SK-N-SH treated with all-trans-retinoic acid at 6 μM for 48 hours (cell line): ENCODE measurements around the gene BTLA.

ENCODE experiments used
- ATAC-seq: fragments of 200-7000 bp; cut with Tn5 transposase; 3 replicates; pipeline ENCODE4 v1.9.1; 2020; ENCODE audit warnings: mild to moderate bottlenecking, moderate library complexity
- ARNTL ChIP-seq: fragments of 450-650 bp; formaldehyde crosslinking; IDR thresholded peaks from 2 replicates; pipeline ENCODE4 v1.5.0; 2020; ENCODE audit warnings: low read depth, mild to moderate bottlenecking, moderate library complexity, borderline replicate concordance
- BACH2 ChIP-seq: fragments of 250-450 bp; sonication (Bioruptor Pico); IDR thresholded peaks from 2 replicates; pipeline ENCODE4 v1.9.0; 2021; ENCODE audit warnings: mild to moderate bottlenecking, borderline replicate concordance
- CSDC2 ChIP-seq: fragments of 250-450 bp; sonication (Bioruptor Pico); IDR thresholded peaks from 2 replicates; pipeline ENCODE4 v1.5.0; 2020; ENCODE audit warnings: mild to moderate bottlenecking, moderate library complexity
- ESRRG ChIP-seq: fragments of 250-450 bp; sonication (Bioruptor Pico); IDR thresholded peaks from 2 replicates; pipeline ENCODE4 v1.6.1; 2021; ENCODE audit warnings: mild to moderate bottlenecking
- GLIS3 ChIP-seq: fragments of 250-450 bp; sonication (Bioruptor Pico); IDR thresholded peaks from 2 replicates; pipeline ENCODE4 v1.5.0; 2020; ENCODE audit warnings: mild to moderate bottlenecking, moderate library complexity
- ISL1 ChIP-seq: fragments of 250-450 bp; sonication (Bioruptor Pico); IDR thresholded peaks from 2 replicates; pipeline ENCODE4 v2.1.2; 2022; ENCODE audit warnings: mild to moderate bottlenecking, moderate library complexity
- OSR1 ChIP-seq: fragments of 250-450 bp; sonication (Bioruptor Pico); IDR thresholded peaks from 2 replicates; pipeline ENCODE4 v1.8.0; 2022; ENCODE audit warnings: moderate library complexity, mild to moderate bottlenecking, inconsistent platforms
- PPARA ChIP-seq: fragments of 250-450 bp; sonication (Bioruptor Pico); IDR thresholded peaks from 2 replicates; pipeline ENCODE4 v1.5.0; 2020; ENCODE audit warnings: mild to moderate bottlenecking, borderline replicate concordance
- RARB ChIP-seq: fragments of 250-450 bp; sonication (Bioruptor Pico); IDR thresholded peaks from 2 replicates; pipeline ENCODE4 v1.8.0; 2021; ENCODE audit warnings: mild to moderate bottlenecking, moderate library complexity
- SNAI2 ChIP-seq: fragments of 250-450 bp; sonication (Bioruptor Pico); IDR thresholded peaks from 2 replicates; pipeline ENCODE4 v1.5.0; 2020; ENCODE audit warnings: mild to moderate bottlenecking, moderate library complexity
- TCF4 ChIP-seq: fragments of 250-450 bp; sonication (Bioruptor Pico); IDR thresholded peaks from 2 replicates; pipeline ENCODE4 v1.8.0; 2021; ENCODE audit warnings: mild to moderate bottlenecking, moderate library complexity, borderline replicate concordance
- TOX ChIP-seq: fragments of 250-450 bp; sonication (Bioruptor Pico); IDR thresholded peaks from 2 replicates; pipeline ENCODE4 v1.8.0; 2021; ENCODE audit warnings: mild to moderate bottlenecking, moderate library complexity, borderline replicate concordance
- ZC3H10 ChIP-seq: fragments of 250-450 bp; sonication (Bioruptor Pico); IDR thresholded peaks from 2 replicates; pipeline ENCODE4 v1.5.1; 2021; ENCODE audit warnings: mild to moderate bottlenecking, moderate library complexity
- ZFP3 ChIP-seq: fragments of 250-450 bp; sonication (Bioruptor Pico); IDR thresholded peaks from 2 replicates; pipeline ENCODE4 v1.5.0; 2020; ENCODE audit warnings: mild to moderate bottlenecking, moderate library complexity
- ZFP30 ChIP-seq: fragments of 450-650 bp; formaldehyde crosslinking; IDR thresholded peaks from 2 replicates; pipeline ENCODE4 v1.5.0; 2022; ENCODE audit warnings: mild to moderate bottlenecking, moderate library complexity
- ZNF565 ChIP-seq: fragments of 450-650 bp; formaldehyde crosslinking; conservative IDR thresholded peaks from 2 replicates; pipeline ENCODE4 v1.5.0; 2020; ENCODE audit warnings: low read depth, mild to moderate bottlenecking, moderate library complexity
- ZNF70 ChIP-seq: fragments of 450-650 bp; formaldehyde crosslinking; IDR thresholded peaks from 2 replicates; pipeline ENCODE4 v1.5.0; 2020; ENCODE audit warnings: mild to moderate bottlenecking, moderate library complexity
- ZNF8 ChIP-seq: fragments of 450-650 bp; formaldehyde crosslinking; IDR thresholded peaks from 2 replicates; pipeline ENCODE4 v1.5.0; 2020; ENCODE audit warnings: mild to moderate bottlenecking, moderate library complexity
- TF ChIP-seq, protein P1 (sequence below): fragments of 250-450 bp; sonication (Bioruptor Pico); IDR thresholded peaks from 2 replicates; pipeline ENCODE4 v1.5.1; 2021; ENCODE audit warnings: mild to moderate bottlenecking, moderate library complexity
- TF ChIP-seq, protein P2 (sequence below): fragments of 250-450 bp; sonication (Bioruptor Pico); IDR thresholded peaks from 2 replicates; pipeline ENCODE4 v1.8.0; 2020; ENCODE audit warnings: mild to moderate bottlenecking, moderate library complexity, borderline replicate concordance
- TF ChIP-seq, protein P3 (sequence below): fragments of 250-450 bp; sonication (Bioruptor Pico); IDR thresholded peaks from 2 replicates; pipeline ENCODE4 v1.8.0; 2021; ENCODE audit warnings: low read depth, mild to moderate bottlenecking, moderate library complexity, borderline replicate concordance
- TF ChIP-seq, protein P4 (sequence below): fragments of 250-450 bp; sonication (Bioruptor Pico); IDR thresholded peaks from 2 replicates; pipeline ENCODE4 v1.5.1; 2020; ENCODE audit warnings: low read depth, mild to moderate bottlenecking, moderate library complexity

Gene BTLA

DNA sequence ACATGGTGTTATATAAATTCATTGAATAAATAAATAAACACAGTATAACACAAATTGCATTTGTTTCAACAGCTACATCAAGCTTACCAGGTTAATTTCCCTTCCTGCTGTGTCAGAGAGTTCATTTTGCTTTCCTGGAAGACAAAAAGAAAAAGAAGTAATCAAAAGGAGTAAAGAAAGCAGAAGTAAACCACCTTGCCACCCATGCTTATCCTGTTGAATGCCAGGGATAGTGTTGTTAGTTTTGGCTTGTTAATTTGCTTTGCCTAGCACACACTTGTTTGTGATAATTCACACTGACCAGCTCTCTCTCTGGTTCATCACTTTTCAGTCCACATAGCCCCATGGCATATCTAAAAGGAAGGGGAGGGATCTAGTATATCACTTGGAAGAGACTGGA is 29.6 kb downstream of the BTLA start (continued):
- TF ChIP-seq BACH2 (CRISPR knock-in tag) (no peak), TOX (CRISPR knock-in tag) (no peak), ISL1 (CRISPR knock-in tag) (no peak), GLIS3 (CRISPR knock-in tag) (no peak)

DNA sequence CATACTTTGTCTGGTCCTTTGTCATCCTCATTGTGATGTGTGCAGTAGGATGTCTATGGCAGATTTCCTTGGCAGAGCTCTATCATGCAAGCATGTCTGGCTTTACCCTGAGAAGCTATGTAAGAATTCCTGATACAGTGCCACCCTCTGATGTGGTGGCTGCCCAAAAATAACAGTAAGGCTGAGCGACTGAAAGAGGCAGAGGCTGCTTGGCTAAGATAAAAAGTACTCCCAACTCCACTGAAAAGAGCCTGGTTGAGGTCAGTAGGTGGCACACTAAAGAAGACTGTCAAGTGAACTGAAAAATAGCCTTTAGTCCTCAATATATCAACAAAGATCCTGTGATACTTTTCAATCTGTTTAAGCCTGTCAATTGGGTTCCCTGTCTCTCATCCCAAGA is 31.7 kb downstream of the BTLA start:
- ATAC-seq: no peak
- TF ChIP-seq RARB: no peak
- no peak for TF ChIP-seq ESRRG
- no peak for TF ChIP-seq ZFP30 (CRISPR knock-in tag)
- no peak for TF ChIP-seq PPARA (CRISPR knock-in tag)
- no peak for TF ChIP-seq ZNF70 (CRISPR knock-in tag)
- no peak for TF ChIP-seq BACH2 (CRISPR knock-in tag)
- TF ChIP-seq OSR1 (CRISPR knock-in tag): no peak
- TF ChIP-seq, protein P1, sequence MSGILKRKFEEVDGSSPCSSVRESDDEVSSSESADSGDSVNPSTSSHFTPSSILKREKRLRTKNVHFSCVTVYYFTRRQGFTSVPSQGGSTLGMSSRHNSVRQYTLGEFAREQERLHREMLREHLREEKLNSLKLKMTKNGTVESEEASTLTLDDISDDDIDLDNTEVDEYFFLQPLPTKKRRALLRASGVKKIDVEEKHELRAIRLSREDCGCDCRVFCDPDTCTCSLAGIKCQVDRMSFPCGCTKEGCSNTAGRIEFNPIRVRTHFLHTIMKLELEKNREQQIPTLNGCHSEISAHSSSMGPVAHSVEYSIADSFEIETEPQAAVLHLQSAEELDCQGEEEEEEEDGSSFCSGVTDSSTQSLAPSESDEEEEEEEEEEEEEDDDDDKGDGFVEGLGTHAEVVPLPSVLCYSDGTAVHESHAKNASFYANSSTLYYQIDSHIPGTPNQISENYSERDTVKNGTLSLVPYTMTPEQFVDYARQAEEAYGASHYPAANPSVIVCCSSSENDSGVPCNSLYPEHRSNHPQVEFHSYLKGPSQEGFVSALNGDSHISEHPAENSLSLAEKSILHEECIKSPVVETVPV (CRISPR knock-in tag): no peak
- no peak for TF ChIP-seq ARNTL (CRISPR knock-in tag)
- TF ChIP-seq, all 23 proteins: peak for 0

DNA sequence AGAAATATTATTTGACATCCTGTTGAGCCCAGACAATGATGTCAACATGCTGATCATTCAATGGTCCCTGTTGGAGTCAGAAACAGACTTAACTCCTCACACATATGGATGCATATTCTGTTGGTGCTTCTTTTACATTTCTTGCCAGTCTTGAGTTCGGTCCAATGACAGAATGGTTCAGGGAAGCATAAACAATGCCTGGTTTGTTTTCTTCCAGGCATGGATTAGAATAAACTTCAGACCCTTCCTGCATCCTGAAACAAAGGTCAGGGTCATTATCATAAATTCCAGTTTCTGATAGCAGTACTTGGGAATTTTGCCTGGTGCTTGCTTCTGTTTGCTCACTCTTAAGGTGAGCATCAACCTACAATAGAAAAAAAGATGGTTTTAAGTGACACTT is 33.3 kb downstream of the BTLA start:
- ATAC-seq: no peak
- TF ChIP-seq, protein P1 (CRISPR knock-in tag): no peak
- no peak for TF ChIP-seq ZFP30 (CRISPR knock-in tag)
- no peak for TF ChIP-seq BACH2 (CRISPR knock-in tag)
- TF ChIP-seq ZFP3 (CRISPR knock-in tag): no peak
- TF ChIP-seq, protein P2, sequence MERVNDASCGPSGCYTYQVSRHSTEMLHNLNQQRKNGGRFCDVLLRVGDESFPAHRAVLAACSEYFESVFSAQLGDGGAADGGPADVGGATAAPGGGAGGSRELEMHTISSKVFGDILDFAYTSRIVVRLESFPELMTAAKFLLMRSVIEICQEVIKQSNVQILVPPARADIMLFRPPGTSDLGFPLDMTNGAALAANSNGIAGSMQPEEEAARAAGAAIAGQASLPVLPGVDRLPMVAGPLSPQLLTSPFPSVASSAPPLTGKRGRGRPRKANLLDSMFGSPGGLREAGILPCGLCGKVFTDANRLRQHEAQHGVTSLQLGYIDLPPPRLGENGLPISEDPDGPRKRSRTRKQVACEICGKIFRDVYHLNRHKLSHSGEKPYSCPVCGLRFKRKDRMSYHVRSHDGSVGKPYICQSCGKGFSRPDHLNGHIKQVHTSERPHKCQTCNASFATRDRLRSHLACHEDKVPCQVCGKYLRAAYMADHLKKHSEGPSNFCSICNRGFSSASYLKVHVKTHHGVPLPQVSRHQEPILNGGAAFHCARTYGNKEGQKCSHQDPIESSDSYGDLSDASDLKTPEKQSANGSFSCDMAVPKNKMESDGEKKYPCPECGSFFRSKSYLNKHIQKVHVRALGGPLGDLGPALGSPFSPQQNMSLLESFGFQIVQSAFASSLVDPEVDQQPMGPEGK (CRISPR knock-in tag): no peak
- no peak for TF ChIP-seq SNAI2
- TF ChIP-seq, protein P3, sequence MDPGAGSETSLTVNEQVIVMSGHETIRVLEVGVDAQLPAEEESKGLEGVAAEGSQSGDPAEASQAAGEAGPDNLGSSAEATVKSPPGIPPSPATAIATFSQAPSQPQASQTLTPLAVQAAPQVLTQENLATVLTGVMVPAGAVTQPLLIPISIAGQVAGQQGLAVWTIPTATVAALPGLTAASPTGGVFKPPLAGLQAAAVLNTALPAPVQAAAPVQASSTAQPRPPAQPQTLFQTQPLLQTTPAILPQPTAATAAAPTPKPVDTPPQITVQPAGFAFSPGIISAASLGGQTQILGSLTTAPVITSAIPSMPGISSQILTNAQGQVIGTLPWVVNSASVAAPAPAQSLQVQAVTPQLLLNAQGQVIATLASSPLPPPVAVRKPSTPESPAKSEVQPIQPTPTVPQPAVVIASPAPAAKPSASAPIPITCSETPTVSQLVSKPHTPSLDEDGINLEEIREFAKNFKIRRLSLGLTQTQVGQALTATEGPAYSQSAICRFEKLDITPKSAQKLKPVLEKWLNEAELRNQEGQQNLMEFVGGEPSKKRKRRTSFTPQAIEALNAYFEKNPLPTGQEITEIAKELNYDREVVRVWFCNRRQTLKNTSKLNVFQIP (CRISPR knock-in tag): no peak
- no peak for TF ChIP-seq ZC3H10 (CRISPR knock-in tag)
- TF ChIP-seq PPARA (CRISPR knock-in tag): no peak
- TF ChIP-seq TOX (CRISPR knock-in tag): no peak
- no peak for TF ChIP-seq ZNF70 (CRISPR knock-in tag)
- no peak for TF ChIP-seq ISL1 (CRISPR knock-in tag)
- no peak for TF ChIP-seq ESRRG
- no peak for TF ChIP-seq GLIS3 (CRISPR knock-in tag)
- no peak for TF ChIP-seq RARB
- TF ChIP-seq ZNF8 (CRISPR knock-in tag): no peak
- TF ChIP-seq TCF4 (CRISPR knock-in tag): no peak
- no peak for TF ChIP-seq OSR1 (CRISPR knock-in tag)
- no peak for TF ChIP-seq ZNF565 (CRISPR knock-in tag)
- TF ChIP-seq CSDC2 (CRISPR knock-in tag): no peak

DNA sequence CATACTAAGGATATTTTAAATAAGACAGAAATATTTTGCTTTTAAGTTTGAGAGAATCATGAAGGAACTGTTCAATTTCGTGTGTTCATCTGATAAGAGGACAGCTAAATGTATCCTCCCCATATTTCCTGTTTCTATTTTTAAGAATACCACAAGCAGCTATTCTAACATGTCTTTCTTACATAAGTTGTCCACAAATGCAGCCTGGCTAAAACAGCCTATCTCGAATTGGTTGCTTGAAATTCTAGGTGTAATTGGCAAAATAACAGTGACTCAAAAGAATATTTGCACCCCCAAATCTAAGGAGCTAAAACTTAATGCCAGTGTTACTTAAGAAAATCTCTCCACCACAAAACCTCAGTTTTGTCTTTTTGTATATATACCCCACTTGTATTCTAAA is 35.0 kb downstream of the BTLA start:
- no peak for ATAC-seq
- TF ChIP-seq ZFP30 (CRISPR knock-in tag) (no peak), RARB (no peak), CSDC2 (CRISPR knock-in tag) (no peak), ZNF70 (CRISPR knock-in tag) (no peak), ZNF565 (CRISPR knock-in tag) (no peak), TCF4 (CRISPR knock-in tag) (no peak), ZC3H10 (CRISPR knock-in tag) (no peak), GLIS3 (CRISPR knock-in tag) (no peak), ZFP3 (CRISPR knock-in tag) (no peak), ESRRG (no peak), SNAI2 (no peak)
- TF ChIP-seq, protein P3 (CRISPR knock-in tag): no peak
- TF ChIP-seq, protein P1 (CRISPR knock-in tag): no peak
- TF ChIP-seq, protein P4, sequence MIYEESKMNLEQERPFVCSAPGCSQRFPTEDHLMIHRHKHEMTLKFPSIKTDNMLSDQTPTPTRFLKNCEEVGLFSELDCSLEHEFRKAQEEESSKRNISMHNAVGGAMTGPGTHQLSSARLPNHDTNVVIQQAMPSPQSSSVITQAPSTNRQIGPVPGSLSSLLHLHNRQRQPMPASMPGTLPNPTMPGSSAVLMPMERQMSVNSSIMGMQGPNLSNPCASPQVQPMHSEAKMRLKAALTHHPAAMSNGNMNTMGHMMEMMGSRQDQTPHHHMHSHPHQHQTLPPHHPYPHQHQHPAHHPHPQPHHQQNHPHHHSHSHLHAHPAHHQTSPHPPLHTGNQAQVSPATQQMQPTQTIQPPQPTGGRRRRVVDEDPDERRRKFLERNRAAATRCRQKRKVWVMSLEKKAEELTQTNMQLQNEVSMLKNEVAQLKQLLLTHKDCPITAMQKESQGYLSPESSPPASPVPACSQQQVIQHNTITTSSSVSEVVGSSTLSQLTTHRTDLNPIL (CRISPR knock-in tag): no peak
